K562 (cell line): Measurements from ENCODE around the gene NOL11. TPM values are rescaled to one million over a fixed set of nuclear protein-coding genes. Genes with fewer than 3 reads are reported as not detected.

Experiments
- ATAC-seq: fragments of 200-7000 bp; cut with Tn5 transposase; 3 replicates; pipeline ENCODE4 v1.9.1; 2020; ENCODE audit warnings: moderate library complexity
- BruUV-seq: library from RNA; stranded (reverse); fragments of 400-500 nt; replicated peaks from 2 replicates; lab custom pipeline; 2021; lab: Mats Ljungman, UMichigan
- CTCF ChIA-PET: fragments of 300-600 bp; formaldehyde crosslinking; extraction: SDS; loops from one replicate; lab custom pipeline; 2021; ENCODE audit warnings: low intra/inter-chr PET ratio; lab: Yijun Ruan, JAX
- POLR2A ChIA-PET: fragments of 300-600, 350-650 bp; sonication (Branson Sonifier 250); formaldehyde crosslinking; extraction: SDS; loops from one replicate; lab custom pipeline; 2021; ENCODE audit warnings: antibody characterized with exemption, inconsistent platforms; lab: Yijun Ruan, JAX
- DNase-seq, 4 experiments: peaks; one replicate each; pipeline versions ENCODE4 v3.0.0 to v3.0.0-alpha.2; 2011 to 2018; ENCODE audit warnings: low spot score in 3 of 4, mixed read lengths in 3 of 4; ENCODE audit errors: extremely low read depth in 1 of 4
- FAIRE-seq: peaks from 2 replicates; lab custom pipeline; 2011; peaks lifted over from hg19 to GRCh38; lab: Jason Lieb, UNC
- H2AFZ ChIP-seq: 2 replicates; pipeline ENCODE4 v1.6.0; 2011; ENCODE audit warnings: low read depth, low read length, control low read depth, inconsistent platforms
- H3K27ac ChIP-seq: fragments of 200-600 bp; 3 replicates; pipeline ENCODE4 v1.8.0; 2011; ENCODE audit warnings: low read depth, mild to moderate bottlenecking, control low read depth, inconsistent platforms, low read length, moderate library complexity, mixed read lengths; ENCODE audit errors: extremely low read depth
- H3K27me3 ChIP-seq, 2 experiments: fragments of 300-600 bp in 1 of 2; 2 replicates in 1 of 2; 3 replicates in 1 of 2; pipeline versions ENCODE4 v1.6.0 to v1.8.0; 2011; ENCODE audit warnings: inconsistent platforms in 2 of 2, low read length in 2 of 2, mild to moderate bottlenecking in 1 of 2, mixed read lengths in 1 of 2, moderate library complexity in 1 of 2; ENCODE audit not compliant: control insufficient read depth in 2 of 2, insufficient read depth in 2 of 2
- H3K36me3 ChIP-seq: fragments of 300-600 bp; 3 replicates; pipeline ENCODE4 v1.8.0; 2011; ENCODE audit warnings: mild to moderate bottlenecking, low read length, inconsistent platforms; ENCODE audit not compliant: control insufficient read depth, insufficient read depth
- H3K4me1 ChIP-seq, 2 experiments: fragments of 200-600 bp in 1 of 2; replicated peaks in 1 of 2; 2 replicates in 1 of 2; 3 replicates in 1 of 2; pipeline versions ENCODE4 v1.5.1 to v1.8.0; 2011; ENCODE audit warnings: inconsistent platforms in 2 of 2, low read length in 2 of 2, mild to moderate bottlenecking in 1 of 2, mixed read lengths in 1 of 2, moderate library complexity in 1 of 2; ENCODE audit not compliant: control insufficient read depth in 2 of 2, insufficient read depth in 2 of 2
- H3K4me2 ChIP-seq: 2 replicates; pipeline ENCODE4 v1.6.1; 2011; ENCODE audit warnings: low read length, control low read depth, inconsistent platforms, mixed read lengths; ENCODE audit not compliant: insufficient read depth
- H3K4me3 ChIP-seq: fragments of 200-600 bp; sonication (generic), shearing (Covaris generic); 2 replicates; pipeline ENCODE4 v1.5.1; 2016; ENCODE audit warnings: control low read depth, inconsistent platforms
- H3K79me2 ChIP-seq: fragments of 200-600 bp; 3 replicates; pipeline ENCODE4 v1.8.0; 2011; ENCODE audit warnings: low read length, inconsistent platforms; ENCODE audit not compliant: control insufficient read depth, insufficient read depth
- H3K9ac ChIP-seq, 2 experiments: 2 replicates each; pipeline versions ENCODE4 v1.6.0 to v1.6.1; 2011; ENCODE audit warnings: low read depth in 2 of 2, low read length in 2 of 2, control low read depth in 1 of 2, inconsistent platforms in 1 of 2, mild to moderate bottlenecking in 1 of 2, mixed read lengths in 1 of 2; ENCODE audit not compliant: insufficient read depth in 1 of 2
- H3K9me1 ChIP-seq: one replicate; pipeline ENCODE4 v1.6.0; 2011; ENCODE audit warnings: inconsistent platforms, mild to moderate bottlenecking, low read length, moderate library complexity; ENCODE audit not compliant: control insufficient read depth, insufficient read depth
- H3K9me3 ChIP-seq: replicated peaks from 2 replicates; pipeline ENCODE4 v1.5.1; 2011; ENCODE audit warnings: low read depth, low read length, inconsistent platforms; ENCODE audit not compliant: control insufficient read depth, insufficient read depth
- H4K20me1 ChIP-seq: replicated peaks from 2 replicates; pipeline ENCODE4 v1.6.1; 2011; ENCODE audit warnings: low read length, inconsistent platforms, mixed read lengths; ENCODE audit not compliant: control insufficient read depth, insufficient read depth
- CBFA2T3 ChIP-seq: fragments of 450-650 bp; IDR thresholded peaks from 2 replicates; pipeline ENCODE4 v1.6.1; 2017
- CHD4 ChIP-seq: fragments of 200-600 bp; sonication (generic); IDR thresholded peaks from 3 replicates; pipeline ENCODE4 v1.6.1; 2012; ENCODE audit warnings: low read depth, mild to moderate bottlenecking, mixed read lengths, low read length, inconsistent platforms; ENCODE audit not compliant: insufficient read depth, insufficient replicate concordance, poor library complexity, severe bottlenecking
- ELK3 ChIP-seq: fragments of 450-650 bp; formaldehyde crosslinking; IDR thresholded peaks from 2 replicates; pipeline ENCODE4 v1.4.0; 2020; ENCODE audit warnings: mild to moderate bottlenecking
- ESRRB ChIP-seq: fragments of 250-450 bp; sonication (Bioruptor Pico); IDR thresholded peaks from 2 replicates; pipeline ENCODE4 v1.5.0; 2020; ENCODE audit warnings: mild to moderate bottlenecking, moderate library complexity, borderline replicate concordance
- FOXJ3 ChIP-seq: sonication (generic); formaldehyde crosslinking; IDR thresholded peaks from 2 replicates; pipeline ENCODE4 v1.4.0; 2020; ENCODE audit warnings: mild to moderate bottlenecking, missing genetic modification reagents
- HDAC2 ChIP-seq: fragments of 450-650 bp; IDR thresholded peaks from 2 replicates; pipeline ENCODE4 v1.6.1; 2016; ENCODE audit warnings: mild to moderate bottlenecking
- HES1 ChIP-seq: fragments of 450-650 bp; IDR thresholded peaks from 2 replicates; pipeline ENCODE4 v1.6.1; 2016; ENCODE audit warnings: low read depth, mild to moderate bottlenecking, moderate library complexity
- HMGXB4 ChIP-seq: sonication (generic); formaldehyde crosslinking; IDR thresholded peaks from 2 replicates; pipeline ENCODE4 v1.8.1; 2023; ENCODE audit warnings: mild to moderate bottlenecking, missing genetic modification reagents
- KLF1 ChIP-seq: fragments of 450-650 bp; IDR thresholded peaks from 2 replicates; pipeline ENCODE4 v1.6.1; 2016; ENCODE audit warnings: missing genetic modification characterization, missing compliant biosample characterization
- MECOM ChIP-seq: fragments of 250-450 bp; sonication (Bioruptor Pico); IDR thresholded peaks from 2 replicates; pipeline ENCODE4 v1.8.0; 2022; ENCODE audit warnings: inconsistent platforms
- PHF8 ChIP-seq: fragments of 200-600 bp; sonication (generic); IDR thresholded peaks from 2 replicates; pipeline ENCODE4 v1.6.1; 2012; ENCODE audit warnings: mixed run types, mild to moderate bottlenecking, inconsistent platforms, low read length, moderate library complexity, borderline replicate concordance
- PYGO2 ChIP-seq: fragments of 450-650 bp; IDR thresholded peaks from 2 replicates; pipeline ENCODE4 v1.6.1; 2016; ENCODE audit warnings: mild to moderate bottlenecking, missing genetic modification characterization, moderate library complexity, missing compliant biosample characterization
- RBM14 ChIP-seq: fragments of 200-400 bp; formaldehyde crosslinking; IDR thresholded peaks from 2 replicates; pipeline ENCODE4 v1.6.1; 2018; ENCODE audit warnings: low read depth, mild to moderate bottlenecking, low read length, moderate library complexity, borderline replicate concordance; ENCODE audit not compliant: insufficient read depth
- RFX1 ChIP-seq: fragments of 450-650 bp; IDR thresholded peaks from 2 replicates; pipeline ENCODE4 v1.6.1; 2016; ENCODE audit warnings: mild to moderate bottlenecking, moderate library complexity
- ZNF175 ChIP-seq: fragments of 200-800 bp; sonication (Bioruptor generic); IDR thresholded peaks from 2 replicates; pipeline ENCODE4 v1.6.1; 2016; ENCODE audit warnings: low read depth, mild to moderate bottlenecking, missing genetic modification characterization, missing compliant biosample characterization
- ZNF282 ChIP-seq: sonication (generic); formaldehyde crosslinking; IDR thresholded peaks from 2 replicates; pipeline ENCODE4 v1.8.1; 2023; ENCODE audit warnings: missing genetic modification reagents
- ZNF778 ChIP-seq: fragments of 450-650 bp; formaldehyde crosslinking; IDR thresholded peaks from 2 replicates; pipeline ENCODE4 v1.4.0; 2020; ENCODE audit warnings: mild to moderate bottlenecking, moderate library complexity
- WGBS: fragments of 100-300 bp; shearing (Covaris generic); methylation state at CpG from one replicate; pipeline ENCODE4 v1.1.6; 2016; ENCODE audit warnings: low coverage, mixed read lengths; ENCODE audit not compliant: insufficient coverage; ENCODE audit errors: missing lambda C conversion rate; 5-methylcytosine and 5-hydroxymethylcytosine counted together
- in situ Hi-C: fragments of 300-500 bp; cut with MboI; formaldehyde crosslinking; loops from 4 replicates; pipeline ENCODE4 v1.15.0; 2018; ENCODE audit warnings: inconsistent platforms, mixed read lengths
- intact Hi-C: fragments of 100-400 bp; cut with micrococcal nuclease; formaldehyde crosslinking; loops from 2 replicates; pipeline ENCODE4 v1.14.2; 2022
- polyA plus RNA-seq, 8 experiments: library from polyadenylated mRNA; depleted of rRNA in 4 of 8; stranded (reverse) in 5 of 8; unstranded in 3 of 8; fragments of >200 nt; fragmentation: Nextera tagmentation in 2 of 8; fragmentation: Illumina TruSeq in 1 of 8; extraction: Ambion mirVana in 2 of 8; extraction: Trizol in 1 of 8; gene quantifications; 2 replicates each; pipeline versions ENCODE4 v1.2.1 to v1.2.3, GENCODE V29; 2011 to 2014; ENCODE audit warnings: inconsistent platforms in 1 of 8, missing spikeins in 1 of 8
- total RNA-seq, 7 experiments: library from RNA; depleted of rRNA in 6 of 7; stranded (reverse); fragments of >200 nt in 6 of 7; fragmentation: Illumina TruSeq in 2 of 7; extraction: Trizol in 2 of 7; gene quantifications; 2 replicates each; pipeline versions ENCODE4 v1.2.1 to v1.2.3, GENCODE V29; 2011 to 2021; ENCODE audit warnings: low replicate concordance in 1 of 7

Gene NOL11
- total and polyA plus RNA-seq, 9 of the 15 experiments (the other 6 are each of a cell fraction or from before 2014, with no cell fraction given): 61.1 to 175 (median 121) TPM

- in situ Hi-C loops: no loop called here
- Histone ChIP-seq H3K9me3 (no peaks in the 10 kb centered on the region), H3K4me1 (peaks cover 31 to 33% of the 10 kb centered on the region in 2 experiments), H4K20me1 (no peaks in the 10 kb centered on the region), H3K36me3 (no peaks in the 10 kb centered on the region), H3K27ac (peak overlapping the region; percentile 90), H3K4me3 (no peak overlapping the region; the same call in 1 of the 2 replicates), H3K27me3 (no peaks in the 10 kb centered on the region), H2AFZ (peak overlapping the region; percentile 68), H3K79me2 (no peaks in the 10 kb centered on the region), H3K4me2 (peak overlapping the region; percentile 79), H3K9ac (peak overlapping the region; percentile 60 to 64; a peak in 3 of 4 replicates), H3K9me1 (no peaks in the 10 kb centered on the region)
- FAIRE-seq (peak; percentile 96), DNase-seq (peak; percentile 85 to 96 (median 89)), ATAC-seq (peak; percentile 85)
- no TSS peak for BruUV-seq
- WGBS: 3% methylated on average over 10 of the region's 10 CpGs
- ChIA-PET POLR2A (interaction anchor here (0.7 to 2.1 kb wide), 7 partner anchors 11 to 126 kb away, joined by 3 to 16 read pairs (median 4); partner anchors contain the start of gene BPTF), CTCF (no interaction called here)
- intact Hi-C loops: loop anchor here (2.0 kb wide), 1 partner anchor 40 kb away; the partner anchor contains the start of gene BPTF
- TF ChIP-seq PYGO2 (tag) (no peak), ESRRB (CRISPR knock-in tag) (no peak), MECOM (no peak), FOXJ3 (CRISPR knock-in tag) (peak; percentile 90), ZNF282 (CRISPR knock-in tag) (no peak), CHD4 (peak; percentile 58), RBM14 (no peak), KLF1 (peak; percentile 100), HES1 (peak; percentile 47; the same call in 1 of the 2 replicates), HDAC2 (peak; percentile 88; the same call in 1 of the 2 replicates), PHF8 (peak; percentile 19; the same call in 1 of the 2 replicates), ZNF175 (CRISPR knock-in tag) (peak; percentile 74), HMGXB4 (no peak), ELK3 (CRISPR knock-in tag) (no peak), CBFA2T3 (peak; percentile 93), ZNF778 (CRISPR knock-in tag) (no peak), RFX1 (peak; percentile 85)
Observed at GRCh38 chr17:67784364-67785121, 66.8 kb downstream of the NOL11 start.
